Measurements from ENCODE around the gene ATP9B.

ATP9B gene

GRCh38 chr18:79332646-79333045 is 263.5 kb downstream of the ATP9B start:
- no peak for DNase-seq (ENCODE audit: low spot score)

- no peak for DNase-seq (ENCODE audit: low spot score)
Measured at GRCh38 chr18:79333046-79333445, 263.9 kb downstream of the ATP9B start.

- no peak for DNase-seq (ENCODE audit: low spot score)
Measured at GRCh38 chr18:79334496-79335233, 265.5 kb downstream of the ATP9B start.

GRCh38 chr18:79335833-79336360 is 266.7 kb downstream of the ATP9B start:
- no peak for DNase-seq (ENCODE audit: low spot score)

- DNase-seq (ENCODE audit: low spot score) = no peak
Measured at GRCh38 chr18:79336556-79337142, 267.5 kb downstream of the ATP9B start.

- no peak for DNase-seq (ENCODE audit: low spot score)
Measured at GRCh38 chr18:79337184-79337583, 268.0 kb downstream of the ATP9B start.

- no peak for DNase-seq (ENCODE audit: low spot score)
Measured at GRCh38 chr18:79337620-79338019, 268.4 kb downstream of the ATP9B start.

- DNase-seq (ENCODE audit: low spot score) = no peak
Measured at GRCh38 chr18:79339094-79339908, 270.1 kb downstream of the ATP9B start.

GRCh38 chr18:79343567-79344207 is 274.5 kb downstream of the ATP9B start:
- DNase-seq (ENCODE audit: low spot score) = no peak

GRCh38 chr18:79344208-79344581 is 275.0 kb downstream of the ATP9B start:
- no peak for DNase-seq (ENCODE audit: low spot score)

- DNase-seq (ENCODE audit: low spot score) = no peak
Measured at GRCh38 chr18:79345366-79345765, 276.2 kb downstream of the ATP9B start.

- no peak for DNase-seq (ENCODE audit: low spot score)
Measured at GRCh38 chr18:79345981-79346380, 276.8 kb downstream of the ATP9B start.

GRCh38 chr18:79348066-79348465 is 278.9 kb downstream of the ATP9B start:
- DNase-seq (ENCODE audit: low spot score) = no peak

- no peak for DNase-seq (ENCODE audit: low spot score)
Measured at GRCh38 chr18:79352432-79352831, 283.2 kb downstream of the ATP9B start.

- peak; percentile 8 for DNase-seq (ENCODE audit: low spot score)
Measured at GRCh38 chr18:79353267-79353666, 284.1 kb downstream of the ATP9B start.

GRCh38 chr18:79354350-79354749 is 285.2 kb downstream of the ATP9B start:
- no peak for DNase-seq (ENCODE audit: low spot score)

- DNase-seq (ENCODE audit: low spot score) = no peak
Measured at GRCh38 chr18:79355433-79356335, 286.5 kb downstream of the ATP9B start.

- DNase-seq (ENCODE audit: low spot score) = no peak
Measured at GRCh38 chr18:79356435-79356834, 287.2 kb downstream of the ATP9B start.

GRCh38 chr18:79360933-79361332 is 291.7 kb downstream of the ATP9B start:
- DNase-seq (ENCODE audit: low spot score) = no peak

- DNase-seq (ENCODE audit: low spot score) = no peak
Measured at GRCh38 chr18:79361766-79362522, 292.8 kb downstream of the ATP9B start.

All from cerebellar cortex (tissue), 1 donor.